GM19240 (cell line): ENCODE measurements around the gene GTF2F2.

Experiments
- DNase-seq: peaks from one replicate; pipeline ENCODE4 v3.0.0; 2011; ENCODE audit warnings: low spot score; ENCODE audit not compliant: insufficient read length

The GTF2F2 gene

GRCh38 chr13:45299194-45299593, 178.9 kb downstream of the GTF2F2 start:
- DNase-seq = no peak

- no peak for DNase-seq
These were observed 180.1 kb downstream of the GTF2F2 start for GRCh38 chr13:45300190-45300985.

- no peak for DNase-seq
These were observed 181.0 kb downstream of the GTF2F2 start for GRCh38 chr13:45301263-45301662.

- DNase-seq = no peak
These were observed 182.2 kb downstream of the GTF2F2 start for GRCh38 chr13:45302507-45302906.

GRCh38 chr13:45303026-45303425, 182.7 kb downstream of the GTF2F2 start:
- DNase-seq = no peak

- DNase-seq = no peak
These were observed 183.6 kb downstream of the GTF2F2 start for GRCh38 chr13:45303866-45304265.

- no peak for DNase-seq
These were observed 184.8 kb downstream of the GTF2F2 start for GRCh38 chr13:45305079-45305478.

- no peak for DNase-seq
These were observed 186.7 kb downstream of the GTF2F2 start for GRCh38 chr13:45306966-45307365.

GRCh38 chr13:45310341-45311131, 190.2 kb downstream of the GTF2F2 start:
- DNase-seq = no peak

GRCh38 chr13:45314822-45315221, 194.5 kb downstream of the GTF2F2 start:
- DNase-seq = no peak

GRCh38 chr13:45315520-45316167, 195.3 kb downstream of the GTF2F2 start:
- no peak for DNase-seq

- no peak for DNase-seq
These were observed 196.0 kb downstream of the GTF2F2 start for GRCh38 chr13:45316338-45316737.

GRCh38 chr13:45316996-45317395, 196.7 kb downstream of the GTF2F2 start:
- no peak for DNase-seq

- DNase-seq = no peak
These were observed 200.7 kb downstream of the GTF2F2 start for GRCh38 chr13:45320876-45321629.

GRCh38 chr13:45325806-45326205, 205.5 kb downstream of the GTF2F2 start:
- no peak for DNase-seq

GRCh38 chr13:45327253-45327955, 207.1 kb downstream of the GTF2F2 start:
- DNase-seq = no peak

GRCh38 chr13:45328661-45329111, 208.4 kb downstream of the GTF2F2 start:
- no peak for DNase-seq

- DNase-seq = no peak
These were observed 210.9 kb downstream of the GTF2F2 start for GRCh38 chr13:45331123-45331619.

- DNase-seq = no peak
These were observed 211.4 kb downstream of the GTF2F2 start for GRCh38 chr13:45331692-45332035.

GRCh38 chr13:45332036-45332830, 211.9 kb downstream of the GTF2F2 start:
- DNase-seq = no peak
